Upper lobe of right lung (tissue), 1 donor: ENCODE data around the gene CCDC167. TPM values are rescaled to one million over a fixed set of nuclear protein-coding genes. Genes with fewer than 3 reads are reported as not detected.

Source experiments
- ATAC-seq: fragments of 200-7000 bp; cut with Tn5 transposase; one replicate; pipeline ENCODE4 v1.9.1; 2020; ENCODE audit warnings: mild to moderate bottlenecking, moderate library complexity
- DNase-seq: peaks from one replicate; pipeline ENCODE4 v3.0.0-alpha.2; 2020
- H3K27ac ChIP-seq: fragments of 200-600 bp; one replicate; pipeline ENCODE4 v1.8.0; 2022
- H3K27me3 ChIP-seq: fragments of 200-600 bp; one replicate; pipeline ENCODE4 v1.8.0; 2022; ENCODE audit warnings: mild to moderate bottlenecking
- H3K36me3 ChIP-seq: fragments of 200-600 bp; one replicate; pipeline ENCODE4 v1.8.0; 2022
- H3K4me1 ChIP-seq: fragments of 200-600 bp; one replicate; pipeline ENCODE4 v1.8.0; 2022
- H3K4me3 ChIP-seq: fragments of 200-600 bp; one replicate; pipeline ENCODE4 v1.8.0; 2022; ENCODE audit warnings: mild to moderate bottlenecking
- H3K9me3 ChIP-seq: fragments of 200-600 bp; one replicate; pipeline ENCODE4 v1.8.0; 2022
- CTCF ChIP-seq: fragments of 200-600 bp; IDR thresholded peaks from one replicate; pipeline ENCODE4 v1.8.0; 2022; ENCODE audit warnings: antibody characterized with exemption
- intact Hi-C: fragments of 100-400 bp; cut with DNase I; formaldehyde crosslinking; loops from one replicate; pipeline ENCODE4 v1.11.0; 2022
- total RNA-seq: library from RNA; stranded (reverse); fragmentation: NEBNext Ultra II Directional; extraction: Animal tissue kit (Norgen Biotek cat#: 25700); gene quantifications from one replicate; pipeline ENCODE4 v1.2.1, GENCODE V29; 2021
- donor health status: DM: no; HTN: yes; CAD: no; lungs with severe emphysema.

CCDC167 gene
- total RNA-seq, 1 donor from 2014 or later: 12.9 TPM

- no peak overlapping the region for H3K27ac ChIP-seq
- no peak for TF ChIP-seq CTCF
- no peaks in the 10 kb centered on the region for H3K4me1 ChIP-seq
- no peak for ATAC-seq
- no peaks in the 10 kb centered on the region for H3K36me3 ChIP-seq
- H3K4me3 ChIP-seq: no peak overlapping the region
- no peak for DNase-seq
- H3K27me3 ChIP-seq: no peaks in the 10 kb centered on the region
- H3K9me3 ChIP-seq: no peaks in the 10 kb centered on the region
- intact Hi-C loops: no loop called here
These were observed 8.4 kb downstream of the CCDC167 start for GRCh38 chr6:37491171-37491829.

GRCh38 chr6:37490536-37491170 lies 9.0 kb downstream of the CCDC167 start:
- Histone ChIP-seq H3K4me1 (no peaks in the 10 kb centered on the region), H3K4me3 (no peak overlapping the region), H3K36me3 (no peaks in the 10 kb centered on the region), H3K27ac (no peak overlapping the region), H3K27me3 (no peaks in the 10 kb centered on the region), H3K9me3 (no peaks in the 10 kb centered on the region)
- intact Hi-C loops: no loop called here
- ATAC-seq (no peak), DNase-seq (no peak)
- TF ChIP-seq CTCF: no peak

GRCh38 chr6:37489697-37490336 lies 9.9 kb downstream of the CCDC167 start:
- intact Hi-C loops: no loop called here
- H3K36me3 ChIP-seq: no peaks in the 10 kb centered on the region
- H3K4me1 ChIP-seq: no peaks in the 10 kb centered on the region
- H3K9me3 ChIP-seq: no peaks in the 10 kb centered on the region
- H3K27ac ChIP-seq: no peak overlapping the region
- no peaks in the 10 kb centered on the region for H3K27me3 ChIP-seq
- no peak overlapping the region for H3K4me3 ChIP-seq
- DNase-seq (no peak), ATAC-seq (no peak)
- TF ChIP-seq CTCF: peak; percentile 8

- no peak for TF ChIP-seq CTCF
- intact Hi-C loops: no loop called here
- Histone ChIP-seq H3K4me1 (no peaks in the 10 kb centered on the region), H3K36me3 (peaks cover 4% of the 10 kb centered on the region), H3K4me3 (no peak overlapping the region), H3K27me3 (no peaks in the 10 kb centered on the region), H3K9me3 (no peaks in the 10 kb centered on the region), H3K27ac (no peak overlapping the region)
- no peak for DNase-seq
- no peak for ATAC-seq
These were observed 11.2 kb downstream of the CCDC167 start for GRCh38 chr6:37488476-37488875.

- Histone ChIP-seq H3K4me1 (no peaks in the 10 kb centered on the region), H3K4me3 (no peak overlapping the region), H3K27me3 (no peaks in the 10 kb centered on the region), H3K27ac (no peak overlapping the region), H3K36me3 (peaks cover 11% of the 10 kb centered on the region), H3K9me3 (no peaks in the 10 kb centered on the region)
- intact Hi-C loops: no loop called here
- DNase-seq (no peak), ATAC-seq (no peak)
- no peak for TF ChIP-seq CTCF
These were observed 11.9 kb downstream of the CCDC167 start for GRCh38 chr6:37487591-37488380.
